GM19023 (cell line): ENCODE results near the gene TNKS2.
A peak's percentile ranks its signal among the peaks of the same experiment; 100 is the strongest.
"Not testable (repeated sequence)": the region's sequence is repeated elsewhere in the genome, so short reads cannot be mapped to it uniquely, and the experiment has no call there.

ENCODE experiments used
- ATAC-seq: cut with Tn5 transposase; IDR thresholded peaks from one replicate; pipeline ENCODE4 v1.9.1; 2021; ENCODE audit warnings: mild to moderate bottlenecking, moderate library complexity; ENCODE audit not compliant: unreplicated experiment

The TNKS2 gene

DNA sequence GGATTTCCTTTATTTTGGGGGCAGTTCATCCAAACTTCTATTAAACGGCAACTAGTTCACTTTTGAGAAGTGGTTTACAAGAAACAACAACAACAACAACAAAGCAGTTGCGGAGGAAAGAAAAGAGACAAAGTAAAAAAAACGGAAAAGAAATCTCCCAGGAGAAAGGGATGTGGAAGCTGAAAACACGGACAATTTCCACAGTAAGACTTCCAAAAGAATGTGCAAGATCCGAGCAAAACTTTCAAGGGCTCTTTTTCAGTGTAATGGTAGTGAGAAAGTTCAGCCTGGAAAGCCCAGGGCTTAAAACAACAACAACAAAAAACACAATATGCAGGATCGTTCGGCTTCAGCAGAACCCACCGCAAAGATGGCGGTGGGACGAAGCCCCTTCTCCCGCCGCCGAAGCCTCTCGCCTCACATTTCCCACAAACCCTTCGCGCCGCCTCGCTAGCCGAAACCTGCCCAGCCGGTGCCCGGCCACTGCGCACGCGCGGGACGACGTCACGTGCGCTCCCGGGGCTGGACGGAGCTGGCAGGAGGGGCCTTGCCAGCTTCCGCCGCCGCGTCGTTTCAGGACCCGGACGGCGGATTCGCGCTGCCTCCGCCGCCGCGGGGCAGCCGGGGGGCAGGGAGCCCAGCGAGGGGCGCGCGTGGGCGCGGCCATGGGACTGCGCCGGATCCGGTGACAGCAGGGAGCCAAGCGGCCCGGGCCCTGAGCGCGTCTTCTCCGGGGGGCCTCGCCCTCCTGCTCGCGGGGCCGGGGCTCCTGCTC lies at the start of gene TNKS2:
Gene TNKS2, plus strand, starts transcription at position 553 of the 775 bp plus-strand sequence. CDS start 265 bp downstream, outside the sequence.
- ATAC-seq, result peak; percentile 83

DNA sequence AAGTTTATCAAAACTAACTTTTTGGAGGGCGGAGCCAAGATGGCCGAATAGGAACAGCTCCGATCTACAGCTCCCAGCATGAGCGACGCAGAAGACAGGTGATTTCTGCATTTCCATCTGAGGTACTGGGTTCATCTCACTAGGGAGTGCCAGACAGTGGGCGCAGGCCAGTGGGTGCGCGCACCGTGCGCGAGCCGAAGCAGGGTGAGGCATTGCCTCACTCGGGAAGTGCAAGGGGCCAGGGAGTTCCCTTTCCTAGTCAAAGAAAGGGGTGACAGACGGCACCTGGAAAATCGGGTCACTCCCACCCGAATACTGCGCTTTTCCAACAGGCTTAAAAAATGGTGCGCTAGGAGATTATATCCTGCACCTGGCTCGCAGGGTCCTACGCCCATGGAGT lies 48.6 kb upstream of the TNKS2 start:
- not testable (repeated sequence) for ATAC-seq

DNA sequence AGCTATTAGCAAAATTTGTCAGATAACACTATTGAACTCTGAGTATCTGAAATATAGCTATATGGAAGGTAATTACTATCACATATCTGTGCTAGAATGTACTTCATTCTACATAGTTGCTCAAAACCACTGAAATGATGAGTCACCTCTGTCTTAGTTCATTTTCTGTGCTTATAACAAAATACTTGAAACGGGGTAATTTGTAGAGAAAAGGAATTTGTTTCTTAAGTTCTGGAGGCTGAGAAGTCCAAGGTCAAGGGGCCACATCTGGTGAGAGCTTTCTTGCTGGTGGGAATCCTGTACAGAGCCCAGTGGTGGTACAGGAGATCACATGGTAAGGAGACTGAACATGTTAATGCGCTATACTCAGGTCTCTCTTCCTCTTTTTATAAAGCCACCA lies 41.9 kb upstream of the TNKS2 start:
- no peak for ATAC-seq

DNA sequence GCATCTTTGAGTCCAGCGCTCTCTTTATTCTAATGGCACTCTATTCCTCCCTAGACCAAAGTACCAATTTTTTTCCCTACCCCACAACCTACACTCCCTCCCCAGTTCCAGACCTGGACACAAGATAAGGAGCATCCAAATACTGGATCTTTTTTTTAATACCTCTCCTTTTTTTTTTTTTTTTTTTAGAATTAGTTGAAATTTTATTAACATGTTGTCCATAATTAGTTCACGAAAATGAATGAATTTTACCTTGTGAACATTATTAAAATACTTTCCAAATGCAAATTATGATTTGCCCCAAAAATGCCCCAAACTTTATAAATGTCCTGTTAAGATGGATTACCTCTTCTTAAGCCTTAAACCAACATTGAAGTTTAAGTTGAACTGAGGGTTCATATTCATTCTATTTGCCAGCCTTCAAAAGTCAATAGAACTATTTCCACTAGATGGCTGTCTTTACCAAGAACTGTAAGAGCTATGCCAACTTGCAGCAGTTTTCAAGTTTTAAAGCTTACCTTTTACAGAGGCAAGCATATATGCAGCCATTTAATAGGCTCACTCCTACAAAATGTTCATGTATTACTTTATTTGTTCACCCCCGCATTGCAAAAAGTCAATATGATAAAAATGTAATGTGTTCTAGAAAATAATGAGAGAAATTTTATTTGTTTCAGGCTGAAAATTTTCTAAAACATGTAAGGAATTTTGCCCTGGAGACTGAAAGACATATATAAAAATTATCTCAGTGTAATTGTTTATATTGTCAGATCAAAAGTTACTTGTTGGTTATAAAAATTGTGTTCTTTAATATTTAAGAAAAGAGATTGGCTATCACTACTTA lies 39.7 kb upstream of the TNKS2 start:
- no peak for ATAC-seq

DNA sequence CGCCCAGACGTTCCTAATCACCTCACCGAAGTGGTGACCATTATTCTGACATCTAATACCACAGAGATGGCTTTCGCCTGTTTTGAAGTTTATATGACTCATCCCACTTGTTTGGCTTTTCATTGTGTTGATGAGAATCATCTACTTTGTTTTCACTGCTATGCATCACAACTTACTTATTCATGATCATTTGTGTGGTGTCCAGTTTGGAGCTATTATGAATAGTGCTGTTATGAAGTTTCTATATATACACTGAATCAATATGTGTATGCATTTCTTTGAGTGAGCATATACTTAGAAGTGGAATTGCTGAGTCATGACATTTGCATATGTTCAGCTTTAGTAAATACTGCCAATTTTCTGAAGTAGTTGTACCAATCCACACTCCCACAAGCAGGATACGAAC lies 38.6 kb upstream of the TNKS2 start:
- no peak for ATAC-seq

DNA sequence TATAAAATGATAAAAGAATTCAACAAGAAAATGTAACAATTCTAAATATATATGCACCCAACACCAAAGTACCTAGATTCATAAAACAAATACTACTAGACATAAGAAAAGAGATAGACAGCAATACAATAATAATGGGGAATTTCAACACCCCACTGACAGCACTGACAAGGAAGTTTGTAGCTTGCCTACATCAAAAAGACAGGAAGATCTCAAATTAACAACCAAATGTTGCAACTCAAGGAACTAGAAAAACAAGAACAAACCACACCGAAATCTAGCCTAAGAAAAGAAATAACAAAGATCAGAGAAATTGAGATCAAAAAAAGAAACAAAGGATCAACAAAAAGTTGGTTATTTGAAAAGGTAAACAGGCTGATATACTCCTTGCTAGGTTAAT lies 36.5 kb upstream of the TNKS2 start:
- ATAC-seq, result no peak

DNA sequence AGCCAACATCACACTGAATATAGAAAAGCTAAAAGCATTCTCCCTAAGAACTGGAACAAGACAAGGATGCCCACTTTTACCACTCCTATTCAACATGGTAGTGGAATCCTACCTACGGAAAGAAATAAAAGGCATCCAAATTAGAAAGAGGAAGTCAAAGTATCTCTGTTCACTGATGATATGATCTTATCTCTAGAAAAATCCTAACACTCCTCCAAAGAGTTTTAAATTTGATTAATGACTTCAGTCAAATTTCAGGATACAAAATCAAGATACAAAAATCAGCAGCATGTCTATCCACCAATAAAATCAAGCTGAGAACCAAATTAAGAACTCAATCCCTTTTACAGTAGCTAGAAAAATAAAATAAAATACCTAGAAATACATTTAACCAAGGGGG lies 35.3 kb upstream of the TNKS2 start:
- no peak for ATAC-seq

DNA sequence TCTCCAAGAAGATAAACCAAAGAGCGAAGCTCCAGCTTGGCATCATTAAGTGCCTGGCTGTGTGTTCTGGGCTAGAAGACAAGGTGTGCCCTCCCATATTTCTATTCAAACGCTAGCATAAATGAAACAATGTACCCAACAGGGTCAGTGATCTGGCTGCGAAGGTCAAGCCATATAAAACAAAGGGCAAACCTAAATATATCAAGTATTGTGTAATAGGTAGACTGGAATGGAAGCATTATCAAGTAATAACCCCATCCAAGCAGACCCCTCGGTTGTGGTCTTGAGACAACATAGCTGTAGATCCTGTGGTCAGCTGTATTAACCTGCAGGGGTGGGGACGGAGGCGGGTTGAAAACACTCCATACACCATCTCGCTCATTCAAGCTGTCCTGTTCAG lies 31.6 kb upstream of the TNKS2 start:
- no peak for ATAC-seq

DNA sequence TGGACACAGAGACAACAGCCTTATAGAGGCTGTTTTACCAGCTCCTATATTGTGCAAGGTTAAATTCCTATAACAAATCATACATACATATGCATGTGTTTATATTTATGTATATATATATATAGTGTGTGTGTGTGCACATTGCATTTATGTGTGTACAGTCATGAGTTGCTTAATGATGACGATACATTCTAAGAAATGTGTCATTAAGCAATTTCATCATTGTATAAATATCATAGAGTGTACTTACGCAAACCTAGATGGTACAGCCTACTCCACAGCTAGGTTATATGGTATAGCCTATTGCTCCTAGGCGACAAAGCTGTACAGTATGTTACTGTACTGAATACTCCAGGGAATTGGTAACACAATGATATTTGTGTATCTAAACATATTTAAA lies 30.1 kb upstream of the TNKS2 start:
- no peak for ATAC-seq

DNA sequence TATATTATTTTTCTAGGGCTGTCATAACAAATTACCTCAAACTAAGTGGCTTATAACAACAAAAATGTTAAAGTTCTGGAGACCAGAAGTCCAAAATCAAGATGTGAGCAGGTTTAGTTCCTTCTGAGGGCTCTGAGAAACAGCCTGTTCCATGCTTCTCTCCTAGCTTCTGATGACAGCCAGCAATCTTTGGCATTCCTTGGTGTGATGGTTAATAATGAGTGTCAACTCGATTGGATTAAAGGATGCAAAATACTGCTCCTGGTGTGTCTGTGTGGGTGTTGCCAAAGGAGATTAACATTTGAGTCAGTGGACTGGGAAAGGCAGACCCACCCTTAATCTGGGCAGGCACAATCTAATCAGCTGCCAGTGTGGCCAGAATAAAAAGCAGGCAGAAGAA lies 26.3 kb upstream of the TNKS2 start:
- no peak for ATAC-seq

DNA sequence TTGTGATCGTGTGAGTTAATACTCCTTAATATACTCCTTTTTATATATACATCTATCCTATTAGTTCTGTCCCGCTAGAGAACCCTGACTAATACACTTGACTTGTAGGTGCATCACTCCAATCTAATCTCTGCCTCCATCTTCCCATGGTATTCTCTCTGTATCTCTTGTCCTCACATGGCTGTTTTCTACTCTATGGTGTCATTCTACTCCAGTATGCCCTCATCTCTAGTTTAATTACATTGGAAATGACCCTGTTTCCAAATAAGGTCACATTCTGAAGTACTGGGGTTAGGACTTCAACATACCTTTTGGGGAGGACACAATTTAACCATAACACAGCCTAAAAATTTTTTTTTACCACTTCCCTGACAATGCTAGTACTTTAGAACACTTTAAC lies 25.8 kb upstream of the TNKS2 start:
- ATAC-seq, result no peak

DNA sequence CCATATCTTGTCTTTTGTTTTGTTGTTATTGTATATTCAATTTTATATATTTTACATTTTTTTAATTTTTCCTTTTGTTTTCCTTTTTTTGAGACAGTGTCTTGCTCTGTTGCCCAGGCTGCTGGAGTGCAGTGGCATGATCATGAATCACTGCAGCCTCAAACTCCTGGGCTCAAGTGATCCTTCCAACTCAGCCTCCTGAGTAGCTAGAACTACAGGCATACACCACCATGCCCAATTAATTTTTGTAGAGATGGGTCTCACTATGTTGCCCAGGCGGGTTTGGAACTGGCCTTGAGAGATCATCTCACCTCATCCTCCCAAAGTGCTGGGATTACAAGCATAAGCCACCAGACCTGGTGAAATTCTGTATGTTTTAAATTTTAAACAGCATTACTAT lies 25.4 kb upstream of the TNKS2 start:
- no peak for ATAC-seq

DNA sequence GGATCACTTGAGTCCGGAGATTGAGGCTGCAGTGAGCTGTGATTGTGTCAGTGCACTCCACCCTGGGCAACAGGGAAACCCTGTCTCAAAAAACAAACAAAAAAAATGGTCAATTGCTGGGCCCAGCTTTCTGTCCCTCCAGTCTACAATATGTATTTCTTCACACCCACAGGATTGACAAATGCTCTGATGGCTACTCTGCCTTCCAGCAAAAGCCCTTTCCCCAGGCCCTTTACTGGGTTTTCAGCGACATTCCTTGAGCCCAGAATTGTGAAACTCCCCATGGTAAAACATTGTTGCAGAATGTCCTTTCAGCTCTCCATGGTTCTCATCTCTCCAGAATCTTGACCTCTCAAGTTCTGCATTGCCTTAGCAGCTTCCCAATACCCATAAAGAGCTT lies 23.7 kb upstream of the TNKS2 start:
- ATAC-seq, result no peak

DNA sequence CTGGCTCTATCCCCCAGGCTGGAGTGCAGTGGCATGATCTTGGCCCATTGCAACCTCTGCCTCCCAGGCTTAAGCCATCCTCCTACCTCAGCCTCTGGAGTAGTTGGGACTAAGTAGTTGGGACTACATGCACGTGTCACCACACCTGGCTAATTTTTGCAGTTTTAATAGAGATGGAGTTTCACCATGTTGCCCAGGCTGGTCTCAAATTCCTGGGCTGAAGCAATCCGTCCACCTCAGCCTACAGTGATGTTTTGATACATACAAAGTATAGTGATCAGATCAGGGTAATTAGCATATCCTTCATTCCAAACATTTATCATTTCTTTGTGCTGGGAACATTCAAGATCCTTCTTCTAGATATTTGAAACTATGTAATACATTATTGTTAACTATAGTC lies 22.5 kb upstream of the TNKS2 start:
- no peak for ATAC-seq

DNA sequence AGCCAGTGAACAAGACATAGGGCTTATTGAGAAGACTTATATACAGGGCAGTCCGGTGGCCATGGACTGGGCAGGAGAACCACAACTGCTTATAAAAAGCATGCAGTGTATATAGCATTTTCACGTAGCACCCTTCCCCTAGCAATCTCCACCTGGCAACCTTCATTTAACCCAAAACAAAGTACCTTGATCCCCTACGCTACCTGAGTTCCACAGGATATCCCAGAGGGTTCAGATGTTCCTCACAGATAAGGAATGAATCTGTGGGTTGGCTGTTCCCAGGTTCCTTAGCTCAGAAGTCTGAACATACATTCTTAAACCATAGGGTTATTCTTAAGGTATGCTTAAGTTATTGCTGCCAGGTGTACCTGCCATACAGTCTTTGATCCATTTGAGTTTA lies 22.0 kb upstream of the TNKS2 start:
- no peak for ATAC-seq

DNA sequence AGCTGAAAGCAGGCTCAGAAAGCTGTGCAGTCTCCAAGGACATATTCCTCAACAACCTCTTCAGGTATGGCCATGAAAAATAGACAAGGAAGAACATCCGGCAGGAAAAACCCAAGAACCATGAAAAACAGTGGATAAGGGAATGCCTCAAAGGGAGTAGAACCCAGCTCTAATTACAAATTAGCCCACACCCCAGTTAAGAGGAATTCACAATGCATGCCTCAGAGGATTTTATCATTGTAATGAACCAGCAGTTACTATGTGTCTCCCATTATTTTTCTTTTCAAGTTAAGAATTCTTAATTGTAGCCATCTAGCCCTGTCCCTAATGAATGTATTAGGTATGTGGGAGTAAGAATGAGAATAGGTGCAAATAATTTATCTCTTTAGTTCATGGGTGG lies 19.7 kb upstream of the TNKS2 start:
- no peak for ATAC-seq

DNA sequence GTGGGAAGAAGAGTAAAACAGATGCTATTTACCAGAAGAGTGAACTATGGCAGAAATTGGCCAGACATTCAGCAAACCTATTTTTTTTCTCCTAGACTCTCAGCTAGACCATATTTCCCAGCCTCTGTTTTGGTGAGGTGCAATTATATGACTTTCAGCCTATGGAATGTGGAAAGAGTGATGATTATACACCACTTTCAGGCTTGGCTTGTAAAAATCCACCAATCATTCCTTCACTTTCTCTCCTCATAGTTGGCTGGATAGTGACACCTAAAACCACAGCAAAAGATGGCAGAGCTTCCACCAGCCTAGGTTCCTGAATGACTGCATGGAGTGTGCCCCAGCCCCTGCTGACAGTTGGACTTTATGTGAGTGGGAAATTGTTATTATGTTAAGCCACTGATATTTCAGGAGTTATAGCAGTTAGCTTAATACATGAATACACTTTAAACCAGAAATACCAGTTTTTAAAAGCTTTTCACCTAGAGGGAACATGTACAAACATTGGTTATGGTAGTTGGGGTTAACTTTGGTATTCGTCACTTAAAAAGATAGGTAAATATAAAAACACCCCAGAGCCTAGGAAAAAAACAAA lies 19.1 kb upstream of the TNKS2 start:
- no peak for ATAC-seq

DNA sequence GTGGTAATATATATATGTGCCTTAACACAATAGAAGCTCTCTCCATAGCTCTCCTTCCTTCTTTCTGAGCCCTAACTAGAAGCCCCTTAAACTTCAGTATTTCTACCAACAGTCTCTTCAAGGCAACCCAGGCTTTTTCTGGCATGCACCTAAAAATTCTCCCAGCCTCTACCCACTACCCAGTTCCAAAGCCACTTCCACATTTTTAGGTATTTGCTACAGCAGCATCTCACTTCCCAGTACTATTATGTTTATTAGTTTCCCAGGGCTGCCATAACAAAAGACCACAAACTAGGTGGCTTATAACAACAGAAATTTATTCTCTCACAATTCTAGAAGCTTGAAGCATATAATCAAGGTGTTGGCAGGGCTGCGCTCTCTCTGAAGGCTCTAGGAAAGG lies 15.7 kb upstream of the TNKS2 start:
- ATAC-seq, result no peak

DNA sequence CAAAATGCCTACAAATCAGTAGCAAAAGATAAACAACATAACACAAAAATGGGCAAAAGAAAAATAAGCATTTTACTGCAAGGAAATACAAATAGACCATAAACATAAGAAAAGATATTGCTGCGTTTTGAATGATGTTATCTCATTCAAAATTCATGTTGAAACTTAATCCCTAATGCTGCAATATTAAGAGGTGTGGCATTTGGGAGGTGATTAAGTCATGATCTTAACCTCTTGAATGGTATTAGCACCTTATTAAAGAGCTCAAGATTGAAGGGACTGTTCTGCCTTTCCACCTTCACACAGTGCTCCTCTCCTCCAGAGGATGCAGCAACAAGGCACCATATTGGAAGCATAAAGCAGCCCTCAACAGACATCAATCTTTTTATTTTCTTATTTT lies 12.4 kb upstream of the TNKS2 start:
- ATAC-seq, result no peak

DNA sequence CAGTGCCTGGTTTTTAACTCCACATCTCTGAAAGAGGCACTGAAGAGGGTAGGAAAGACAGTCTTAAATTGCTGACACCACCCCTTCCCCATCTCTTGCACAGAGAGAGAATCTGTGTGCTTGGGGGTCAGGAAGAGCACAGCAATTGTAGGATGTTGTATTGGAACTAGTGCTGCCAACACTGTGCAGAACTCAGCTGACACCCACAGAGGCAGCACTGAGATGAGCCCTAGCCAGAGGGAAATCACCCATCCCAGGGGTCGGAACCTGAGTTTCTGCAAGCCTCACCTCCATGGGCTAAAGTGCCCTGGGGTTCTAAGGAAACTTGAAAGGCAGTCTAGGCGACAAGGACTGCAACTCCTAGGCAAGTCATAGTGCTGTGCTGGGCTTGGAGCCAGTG lies 11.0 kb upstream of the TNKS2 start:
- no peak for ATAC-seq

DNA sequence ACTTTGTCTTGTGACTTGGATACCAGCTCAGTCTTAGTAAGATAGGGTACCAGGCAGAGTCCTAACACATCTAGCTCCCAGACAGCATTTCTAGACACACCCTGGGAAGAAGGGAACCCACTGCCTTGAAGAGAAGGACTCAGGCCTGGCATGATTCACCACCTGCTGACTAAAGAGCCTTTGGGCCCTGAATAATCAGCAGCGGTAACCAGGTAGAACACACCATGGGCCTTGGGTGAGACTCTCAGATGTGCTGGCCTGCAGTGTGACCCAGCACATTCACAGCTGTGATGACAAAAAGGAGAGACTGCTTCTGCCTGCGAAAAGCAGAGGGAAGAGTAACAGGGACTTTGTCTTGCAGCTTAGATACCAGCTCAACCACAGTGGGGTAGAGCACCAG lies 10.4 kb upstream of the TNKS2 start:
- ATAC-seq, result no peak

DNA sequence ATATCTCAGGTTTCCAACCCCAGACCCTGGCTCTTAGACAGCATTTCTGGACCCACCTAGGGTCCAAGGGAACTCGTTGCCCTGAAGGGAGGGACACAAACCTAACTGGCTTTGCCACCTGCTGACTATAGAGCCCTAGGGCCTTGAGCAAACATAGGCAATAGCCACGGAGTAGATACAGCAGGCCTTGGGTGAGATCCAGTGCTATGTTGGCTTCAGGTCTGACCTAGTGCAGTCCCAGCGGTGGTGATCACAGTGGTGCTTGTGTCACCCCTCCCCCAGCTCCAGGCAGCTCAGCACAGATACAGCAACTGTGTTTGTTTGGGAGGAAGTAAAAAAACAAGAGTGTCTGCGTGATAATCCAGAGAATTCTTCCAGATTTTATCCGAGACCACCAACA lies 9.7 kb upstream of the TNKS2 start:
- no peak for ATAC-seq
